ENCODE measurements around the gene CCDC188. TPM values are rescaled to one million over a fixed set of nuclear protein-coding genes. Genes with fewer than 3 reads are reported as not detected.

Gene CCDC188
- polyA plus RNA-seq, 1 donor (not counting 4 experiments of a cell fraction or from before 2014, with no cell fraction given), result not detected

- TF ChIP-seq CTCF (optimal IDR thresholded peaks at IDR 0.05 in 1 of 3, IDR thresholded peaks at IDR 0.05 in 1 of 3, conservative IDR thresholded peaks at IDR 0.05 in 1 of 3; ENCODE audit: extremely low read depth in 1 of 3, insufficient read depth in 2 of 3, low read length in 3 of 3) (no peak), EZH2 (IDR thresholded peaks at IDR 0.05; ENCODE audit: low read length) (no peak)
- dilution Hi-C loops (cut with MboI; ENCODE audit: extremely low pct_ligation_motif_present, low sequenced_read_pairs), result no loop called here
- no peak for FAIRE-seq
Measured at GRCh38 chr22:20177217-20177911, 26.5 kb upstream of the CCDC188 start.

DNA sequence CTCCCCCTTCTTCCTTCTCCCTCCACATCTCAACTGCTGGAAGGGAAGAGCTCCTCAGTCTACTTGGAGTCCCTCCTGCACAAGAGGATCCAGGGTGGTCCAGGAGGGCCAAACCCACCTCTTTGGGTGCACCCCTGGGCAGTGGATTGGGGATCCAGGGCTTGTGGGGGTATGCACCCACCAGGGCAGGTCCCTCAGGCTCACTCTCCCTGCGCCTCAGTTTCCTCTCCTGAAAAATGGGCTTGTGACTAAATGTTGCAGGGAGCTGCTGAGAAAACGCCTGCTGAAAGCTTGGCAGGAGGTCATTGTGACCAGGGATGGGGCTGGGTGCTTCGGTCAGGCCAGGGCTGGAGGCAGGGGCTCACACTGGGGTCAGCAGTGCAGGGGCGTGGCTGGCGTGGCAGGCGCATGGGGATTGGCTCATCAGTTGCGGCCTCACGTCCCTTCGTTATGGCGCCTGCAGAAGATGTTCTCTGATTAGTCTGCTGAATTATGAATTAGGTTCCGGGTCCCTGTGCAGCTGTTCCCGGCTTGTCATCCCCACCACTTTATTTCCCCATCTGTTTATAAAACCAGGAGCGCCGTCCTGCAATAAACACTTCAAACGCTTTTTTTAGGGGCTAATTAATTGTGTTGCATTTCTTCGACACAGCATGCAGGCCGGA, 25.7 kb upstream of the CCDC188 start:
- H3K9ac ChIP-seq (ENCODE audit: control insufficient read depth, extremely low read depth, insufficient read depth, low read length), result no peak overlapping the region
- no peaks in the 10 kb centered on the region for H3K9me1 ChIP-seq (ENCODE audit: control insufficient read depth, extremely low read depth, insufficient read depth, low read length)
- peaks cover 6% of the 10 kb centered on the region for H3K27me3 ChIP-seq (ENCODE audit: control insufficient read depth, extremely low read depth, insufficient read depth, low read length)
- no peak for TF ChIP-seq EZH2 (IDR thresholded peaks at IDR 0.05; ENCODE audit: low read length)
- no peak for TF ChIP-seq CTCF (optimal IDR thresholded peaks at IDR 0.05 in 1 of 3, IDR thresholded peaks at IDR 0.05 in 1 of 3, conservative IDR thresholded peaks at IDR 0.05 in 1 of 3; ENCODE audit: extremely low read depth in 1 of 3, insufficient read depth in 2 of 3, low read length in 3 of 3)
- no peak overlapping the region for H3K27ac ChIP-seq (ENCODE audit: control insufficient read depth, insufficient read depth, low read length)
- no peak for FAIRE-seq
- no peaks in the 10 kb centered on the region for H3K4me1 ChIP-seq (ENCODE audit: control insufficient read depth, extremely low read depth, insufficient read depth, low read length)
- no peaks in the 10 kb centered on the region for H3K36me3 ChIP-seq (ENCODE audit: control insufficient read depth in 2 of 2, extremely low read depth in 1 of 2, insufficient read depth in 2 of 2, low read length in 2 of 2)
- no peaks in the 10 kb centered on the region for H4K20me1 ChIP-seq (ENCODE audit: control insufficient read depth, extremely low read depth, insufficient read depth, low read length)
- no peak overlapping the region for H2AFZ ChIP-seq (ENCODE audit: control insufficient read depth, low read length)
- H3K9me3 ChIP-seq (ENCODE audit: control insufficient read depth, low read depth, low read length), result no peaks in the 10 kb centered on the region
- DNase-seq (ENCODE audit: low read depth, low spot score), result no peak
- dilution Hi-C loops (cut with MboI; ENCODE audit: extremely low pct_ligation_motif_present, low sequenced_read_pairs), result no loop called here
- no peaks in the 10 kb centered on the region for H3K79me2 ChIP-seq (ENCODE audit: control insufficient read depth, insufficient read depth, low read length)
- no peak overlapping the region for H3K4me3 ChIP-seq (ENCODE audit: control insufficient read depth in 2 of 3, extremely low read depth in 1 of 3, insufficient read depth in 2 of 3, low read depth in 1 of 3, low read length in 3 of 3)
- H3K4me2 ChIP-seq (ENCODE audit: control insufficient read depth, extremely low read depth, insufficient read depth, low read depth, low read length), result no peak overlapping the region

More at GRCh38 chr22:20177217-20177911, 26.5 kb upstream of the CCDC188 start:
- Histone ChIP-seq H3K79me2 (ENCODE audit: control insufficient read depth, insufficient read depth, low read length) (no peaks in the 10 kb centered on the region), H3K9ac (ENCODE audit: control insufficient read depth, extremely low read depth, insufficient read depth, low read length) (no peak overlapping the region), H3K36me3 (ENCODE audit: control insufficient read depth in 2 of 2, extremely low read depth in 1 of 2, insufficient read depth in 2 of 2, low read length in 2 of 2) (no peaks in the 10 kb centered on the region), H3K27ac (ENCODE audit: control insufficient read depth, insufficient read depth, low read length) (no peak overlapping the region), H3K4me1 (ENCODE audit: control insufficient read depth, extremely low read depth, insufficient read depth, low read length) (no peaks in the 10 kb centered on the region), H3K4me2 (ENCODE audit: control insufficient read depth, extremely low read depth, insufficient read depth, low read depth, low read length) (no peak overlapping the region), H2AFZ (ENCODE audit: control insufficient read depth, low read length) (no peak overlapping the region), H3K4me3 (ENCODE audit: control insufficient read depth in 2 of 3, extremely low read depth in 1 of 3, insufficient read depth in 2 of 3, low read depth in 1 of 3, low read length in 3 of 3) (no peak overlapping the region), H3K9me3 (ENCODE audit: control insufficient read depth, low read depth, low read length) (no peaks in the 10 kb centered on the region), H3K27me3 (ENCODE audit: control insufficient read depth, extremely low read depth, insufficient read depth, low read length) (peaks cover 6% of the 10 kb centered on the region), H4K20me1 (ENCODE audit: control insufficient read depth, extremely low read depth, insufficient read depth, low read length) (no peaks in the 10 kb centered on the region), H3K9me1 (ENCODE audit: control insufficient read depth, extremely low read depth, insufficient read depth, low read length) (no peaks in the 10 kb centered on the region)
- no peak for DNase-seq (ENCODE audit: low read depth, low spot score)

Data from keratinocyte (primary cell).